ENCODE measurements around the gene CCDC191. TPM values are rescaled to one million over a fixed set of nuclear protein-coding genes. Genes with fewer than 3 reads are reported as not detected.
A peak's percentile ranks its signal among the peaks of the same experiment; 100 is the strongest.

CCDC191 gene
- total RNA-seq, 1 donor from 2014 or later: 6.4 TPM

DNA sequence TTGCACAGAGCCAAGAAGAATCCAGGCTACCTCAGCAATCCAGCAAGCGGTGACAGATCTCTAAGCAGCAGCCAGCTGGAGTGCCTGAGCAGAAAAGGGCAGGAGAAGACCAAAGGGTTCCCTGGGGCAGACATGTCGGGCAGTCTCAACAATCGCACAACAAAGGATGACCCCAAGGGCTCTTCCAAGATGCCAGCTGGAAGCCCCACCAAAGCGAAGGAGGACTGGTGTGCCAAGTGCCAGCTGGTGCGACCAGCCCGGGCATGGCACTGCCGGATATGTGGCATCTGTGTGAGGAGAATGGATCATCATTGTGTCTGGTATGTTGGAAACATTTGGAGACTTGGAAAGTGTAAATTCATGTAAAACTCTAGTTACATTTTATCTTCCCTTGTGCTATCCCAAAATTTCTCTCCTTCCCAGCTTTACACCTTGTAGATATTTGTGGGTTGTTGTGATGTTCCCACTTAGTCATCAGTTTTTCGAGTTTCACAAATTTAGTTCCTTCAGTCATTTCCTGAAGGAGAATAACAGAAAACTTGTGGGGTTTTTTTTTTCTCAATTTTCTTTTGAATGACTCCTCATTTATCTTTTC, 102.1 kb downstream of the CCDC191 start:
- DNase-seq (ENCODE audit: low read depth): no peak

DNA sequence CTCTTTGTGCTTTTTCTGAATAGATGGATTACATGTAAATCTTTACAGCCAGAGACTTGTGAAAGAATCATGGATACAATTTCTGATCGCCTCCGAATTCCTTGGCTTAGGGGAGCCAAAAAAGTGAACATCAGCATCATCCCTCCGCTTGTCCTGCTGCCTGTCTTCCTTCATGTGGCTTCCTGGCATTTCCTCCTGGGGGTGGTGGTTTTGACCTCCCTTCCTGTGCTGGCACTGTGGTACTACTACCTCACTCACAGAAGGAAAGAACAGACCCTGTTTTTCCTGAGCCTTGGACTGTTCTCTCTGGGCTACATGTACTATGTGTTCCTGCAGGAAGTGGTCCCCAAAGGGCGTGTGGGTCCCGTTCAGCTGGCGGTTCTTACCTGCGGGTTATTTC, 102.6 kb downstream of the CCDC191 start:
- no peak for DNase-seq (ENCODE audit: low read depth)

DNA sequence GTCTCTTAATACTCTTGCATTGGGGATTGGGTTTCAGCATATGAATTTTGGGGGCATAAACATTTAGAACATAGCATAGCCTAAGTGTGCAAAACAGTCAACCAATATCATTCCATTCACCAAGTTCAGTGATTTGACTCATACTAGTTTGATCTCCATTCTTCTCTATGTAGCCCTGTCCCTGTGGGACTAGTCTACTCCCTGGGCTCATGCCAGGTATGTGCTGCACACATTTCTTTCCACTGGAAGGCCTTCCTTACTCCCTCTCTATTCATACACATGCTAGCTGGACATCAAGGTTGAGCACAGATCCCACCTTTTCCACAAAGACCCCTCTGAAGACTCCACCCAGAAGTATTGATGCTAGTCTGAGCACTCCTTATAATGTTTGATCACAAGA, 103.4 kb downstream of the CCDC191 start:
- DNase-seq (ENCODE audit: low read depth): no peak

DNA sequence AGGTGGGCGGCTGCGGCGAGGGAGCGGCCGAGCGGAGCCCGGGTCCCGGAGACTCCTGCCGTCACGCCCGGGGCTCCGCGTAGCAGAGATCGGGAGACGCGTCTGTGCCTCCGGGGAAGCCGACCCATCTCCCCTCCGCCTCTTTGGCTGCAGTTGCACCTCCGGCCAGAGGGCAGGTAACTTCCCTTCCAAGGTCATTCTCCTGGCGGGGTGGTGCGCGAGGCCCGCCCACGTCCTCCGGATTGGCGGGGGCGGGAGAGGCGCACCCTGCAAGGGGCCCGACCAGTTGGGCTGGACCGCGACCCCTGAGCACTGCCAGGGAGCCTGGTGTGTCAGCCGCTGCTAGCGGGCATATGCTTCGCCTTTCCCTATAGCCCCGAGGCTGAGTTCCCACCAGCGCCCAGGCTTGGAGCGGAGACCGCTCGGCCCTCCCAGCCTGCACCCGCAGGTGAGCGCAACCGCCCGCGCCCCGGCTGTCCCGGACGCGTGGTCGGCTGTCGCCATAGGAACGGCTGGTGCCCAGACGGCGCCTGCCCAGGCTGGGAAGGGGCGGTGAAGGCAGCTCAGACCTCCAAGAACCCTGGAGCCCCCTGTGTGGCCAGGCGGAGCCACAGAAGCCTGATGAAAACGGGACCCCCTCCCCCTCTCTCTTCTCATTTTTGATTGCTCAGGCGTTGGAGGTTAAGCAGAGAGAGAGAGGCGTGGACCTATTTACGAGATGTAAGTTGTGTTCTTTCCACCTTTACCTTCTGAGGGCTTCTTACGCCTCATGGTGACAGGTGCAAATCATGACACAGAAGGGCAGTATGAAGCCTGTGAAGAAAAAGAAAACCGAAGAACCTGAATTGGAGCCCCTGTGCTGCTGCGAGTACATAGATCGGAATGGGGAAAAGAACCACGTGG, 108.1 kb downstream of the CCDC191 start:
- DNase-seq (ENCODE audit: low read depth): peak; percentile 15

DNA sequence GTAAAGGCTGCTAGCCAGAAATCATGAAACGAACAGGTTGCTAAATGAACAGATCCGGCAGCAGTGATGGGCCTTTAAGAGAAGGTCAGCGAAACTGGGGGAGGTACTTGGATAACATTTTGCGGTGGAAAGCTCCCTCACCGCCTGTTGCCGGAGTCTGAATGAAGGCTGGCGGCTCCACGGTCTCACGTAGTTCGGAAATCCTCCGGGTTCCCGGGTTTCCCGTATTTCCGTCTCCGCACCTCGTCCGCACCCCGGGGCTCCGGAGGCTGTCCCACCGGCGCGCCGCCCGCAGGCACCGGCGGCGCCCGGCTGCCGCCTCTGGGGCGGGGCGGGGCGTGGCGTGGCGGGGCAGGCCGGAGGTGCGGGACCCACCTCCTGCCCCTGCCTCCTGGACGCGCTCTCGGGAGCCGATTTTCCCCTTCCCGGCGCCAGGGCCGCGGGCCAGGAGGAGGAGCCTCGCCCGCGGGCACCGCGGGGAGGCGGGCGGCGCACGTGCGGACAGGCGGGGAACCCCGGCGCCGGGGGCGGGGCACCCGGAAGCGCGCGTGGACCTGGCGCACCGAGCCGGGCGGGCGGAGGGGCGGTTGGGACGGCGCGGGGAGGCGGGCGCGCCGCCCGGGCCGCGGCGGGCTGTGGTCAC, 108.8 kb downstream of the CCDC191 start, which contains the start of gene ZDHHC23:
ZDHHC23 (plus strand) TSS at position 642 of the 643 bp plus-strand sequence. CDS start 790 bp downstream, outside the sequence.
- DNase-seq (ENCODE audit: low read depth): peak; percentile 50

DNA sequence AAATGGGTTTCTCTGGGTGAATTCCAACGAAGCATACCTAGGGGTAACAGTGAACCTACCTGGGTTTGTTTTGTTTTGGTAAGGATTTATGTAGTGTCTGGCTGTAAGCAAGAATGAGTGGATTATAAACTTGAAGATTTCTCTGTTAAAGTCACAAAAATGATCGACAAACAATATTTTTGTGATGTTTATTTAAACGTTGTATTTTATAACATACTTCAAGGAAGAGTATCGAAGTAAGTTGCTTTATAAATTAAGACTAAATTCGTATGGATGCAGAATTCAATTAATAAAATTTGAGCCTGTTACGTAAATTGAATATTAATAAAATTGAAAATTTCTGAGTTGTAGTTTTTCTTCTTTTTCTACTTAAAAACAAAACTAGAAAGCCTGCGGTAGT, 109.5 kb downstream of the CCDC191 start:
- no peak for DNase-seq (ENCODE audit: low read depth)

DNA sequence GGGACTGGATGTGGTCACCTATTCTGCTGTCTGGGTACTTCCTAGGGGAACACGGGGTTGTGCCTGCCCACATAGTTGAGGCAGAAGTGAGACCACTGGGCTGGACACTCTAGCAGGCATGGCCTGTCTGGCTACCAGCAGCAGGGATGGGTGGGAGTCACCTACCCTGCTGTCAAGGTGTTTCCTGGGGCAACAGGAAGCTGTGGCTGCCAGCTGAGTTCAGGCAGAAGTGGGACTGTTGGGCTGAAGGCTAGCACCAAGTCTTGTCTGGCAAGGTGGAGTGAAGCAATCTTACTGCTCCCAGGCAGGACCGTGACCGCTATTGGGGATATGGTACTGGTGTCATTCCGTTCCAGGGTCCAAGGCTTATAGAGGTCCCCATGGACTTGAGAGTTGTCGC, 128.8 kb downstream of the CCDC191 start:
- no peak for DNase-seq (ENCODE audit: low read depth)

DNA sequence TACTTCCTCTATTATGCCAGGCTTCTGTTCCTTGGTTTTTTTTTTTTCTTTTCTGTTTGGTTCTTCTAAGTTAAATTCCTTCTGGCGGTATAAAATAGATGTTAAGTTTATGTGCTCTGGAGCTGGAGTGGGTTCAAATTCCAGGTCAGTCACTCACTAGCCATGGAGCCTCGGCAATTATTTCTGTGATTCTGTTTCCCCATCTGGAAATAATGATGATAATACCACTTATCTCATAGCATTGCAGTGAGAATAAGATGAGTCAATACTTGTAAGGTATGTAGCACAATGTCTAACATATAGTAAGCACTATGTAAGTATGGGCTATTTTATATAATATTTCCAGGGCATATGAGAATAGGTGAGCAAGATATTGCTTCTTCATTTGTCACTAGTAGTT, 141.7 kb downstream of the CCDC191 start:
- DNase-seq (ENCODE audit: low read depth): no peak

Other genes with a start within 250 kb of the CCDC191 start
- 3.0 and 11.8 TPM in 2 replicates for gene GRAMD1C, start 217.7 kb downstream of the CCDC191 start, total RNA-seq
- 6.6 and 14.6 TPM in 2 replicates for gene ZDHHC23, start 108.5 kb downstream of the CCDC191 start, total RNA-seq
- gene QTRT2, start 211 bp upstream of the CCDC191 start, total RNA-seq: 21.0 and 24.3 TPM in 2 replicates
- not detected in 2 replicates for gene DRD3, start 122.5 kb upstream of the CCDC191 start, total RNA-seq
- gene ZNF80, start 181.1 kb upstream of the CCDC191 start, total RNA-seq: not detected in 2 replicates
- not detected in 2 replicates for gene TIGIT, start 237.5 kb upstream of the CCDC191 start, total RNA-seq